A673 (cell line): ENCODE measurements around the gene RNF111. TPM values are rescaled to one million over a fixed set of nuclear protein-coding genes. Genes with fewer than 3 reads are reported as not detected.
A peak's percentile ranks its signal among the peaks of the same experiment; 100 is the strongest.

Experiments used
- BruUV-seq: library from RNA; stranded (reverse); fragments of 400-500 nt; replicated peaks from 2 replicates; lab custom pipeline; 2021; lab: Mats Ljungman, UMichigan
- CTCF ChIA-PET: fragments of 300-600 bp; sonication (Branson Sonifier 250); formaldehyde crosslinking; loops from one replicate; lab custom pipeline; 2022; ENCODE audit warnings: antibody characterized with exemption; lab: Charles Lee
- POLR2A ChIA-PET: fragments of 300-600 bp; sonication (Branson Sonifier 250); formaldehyde crosslinking; loops from one replicate; lab custom pipeline; 2022; ENCODE audit warnings: antibody characterized with exemption; ENCODE audit not compliant: low non-redundant PET; lab: Charles Lee
- DNase-seq: peaks from one replicate; pipeline ENCODE4 v3.0.0-alpha.2; 2015; ENCODE audit warnings: low spot score
- H3K27ac ChIP-seq: fragments of 200-600 bp; sonication (generic); 2 replicates; pipeline ENCODE4 v1.5.1; 2016; ENCODE audit warnings: mixed run types, low read depth, mild to moderate bottlenecking, mixed read lengths, antibody characterized with exemption, low read length; ENCODE audit not compliant: poor library complexity, severe bottlenecking
- H3K27me3 ChIP-seq: fragments of 200-600 bp; sonication (generic); replicated peaks from 2 replicates; pipeline ENCODE4 v1.6.1; 2017; ENCODE audit warnings: mixed run types, low read depth, mild to moderate bottlenecking, mixed read lengths, antibody characterized with exemption, low read length; ENCODE audit not compliant: insufficient read depth, poor library complexity
- H3K36me3 ChIP-seq: fragments of 200-600 bp; sonication (generic); 2 replicates; pipeline ENCODE4 v1.6.1; 2016; ENCODE audit warnings: mixed run types, mild to moderate bottlenecking, mixed read lengths, antibody characterized with exemption, low read length; ENCODE audit not compliant: insufficient read depth, poor library complexity, severe bottlenecking
- H3K4me1 ChIP-seq: fragments of 200-600 bp; sonication (generic); 2 replicates; pipeline ENCODE4 v1.6.1; 2017; ENCODE audit warnings: mixed run types, mild to moderate bottlenecking, mixed read lengths, antibody characterized with exemption, low read length; ENCODE audit not compliant: insufficient read depth, poor library complexity, severe bottlenecking
- H3K4me3 ChIP-seq: fragments of 200-600 bp; sonication (generic); 2 replicates; pipeline ENCODE4 v1.5.1; 2016; ENCODE audit warnings: low read depth, mixed run types, mild to moderate bottlenecking, mixed read lengths, low read length; ENCODE audit not compliant: poor library complexity, severe bottlenecking
- H3K9me3 ChIP-seq: fragments of 200-600 bp; sonication (generic); 2 replicates; pipeline ENCODE4 v1.6.1; 2016; ENCODE audit warnings: mixed run types, low read depth, mild to moderate bottlenecking, mixed read lengths, antibody characterized with exemption, low read length; ENCODE audit not compliant: poor library complexity, severe bottlenecking
- EZH2 ChIP-seq: fragments of 200-600 bp; sonication (generic); IDR thresholded peaks from 2 replicates; pipeline ENCODE4 v1.6.1; 2017; ENCODE audit warnings: borderline replicate concordance, low read depth, mild to moderate bottlenecking, mixed read lengths, antibody characterized with exemption, low read length; ENCODE audit not compliant: poor library complexity, severe bottlenecking
- intact Hi-C: fragments of 100-400 bp; cut with micrococcal nuclease; formaldehyde crosslinking; loops from one replicate; pipeline ENCODE4 v1.10.0; 2022; ENCODE audit not compliant: unreplicated experiment
- total RNA-seq: library from RNA; stranded (reverse); gene quantifications from 2 replicates; pipeline ENCODE4 v1.2.3, GENCODE V29; 2021
- TF ChIP-seq, protein P1 (sequence below): fragments of 300-800, 200-600 bp; sonication (generic); conservative IDR thresholded peaks from 2 replicates; pipeline ENCODE4 v1.5.1; 2017; ENCODE audit warnings: low read depth, mild to moderate bottlenecking, antibody characterized with exemption, low read length, moderate library complexity, mixed read lengths

Gene RNF111
- total RNA-seq, 1 experiment from 2014 or later = 34.4 TPM

DNA sequence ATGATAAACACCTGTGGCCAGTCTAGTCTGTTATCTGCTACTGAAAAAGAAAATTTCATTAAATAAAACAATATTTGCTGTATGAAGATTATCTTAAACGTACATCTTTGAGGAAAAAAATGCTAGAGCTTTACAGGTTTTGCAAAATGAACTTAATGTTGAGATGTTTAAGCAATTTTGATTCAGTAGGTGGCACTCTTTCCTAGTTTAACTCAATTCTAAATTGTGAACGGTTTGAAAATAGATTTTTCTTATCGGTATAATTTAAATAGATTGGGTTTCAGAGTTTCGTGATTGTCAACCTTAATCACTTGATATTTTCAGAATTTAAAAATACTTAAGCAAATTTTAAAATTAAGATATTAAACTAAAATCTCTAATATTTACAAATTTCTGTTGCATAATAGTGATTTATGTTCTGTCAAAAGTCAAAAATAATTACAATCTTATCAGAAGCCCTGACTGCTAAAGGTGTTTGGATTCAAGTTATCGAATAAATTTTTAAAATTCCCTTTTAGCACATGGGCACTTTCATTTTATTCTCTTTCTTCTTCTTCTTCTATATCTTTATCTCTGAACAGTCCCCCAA, 7.0 kb upstream of the RNF111 start:
- no peak overlapping the region for H3K4me3 ChIP-seq
- intact Hi-C loops = loop anchor here (2.0 to 10.0 kb wide), 2 partner anchors 124 to 512 kb away; partner anchors contain the start of gene CCNB2
- peak; percentile 60 for DNase-seq
- no peaks in the 10 kb centered on the region for H3K36me3 ChIP-seq
- no TSS peak for BruUV-seq
- H3K9me3 ChIP-seq = no peaks in the 10 kb centered on the region
- POLR2A ChIA-PET = interaction anchor here (0.6 kb wide), 1 partner anchor 285 kb away, joined by 4 read pairs; no protein-coding TSS in a partner anchor
- CTCF ChIA-PET = interaction anchor here (0.5 kb wide), 1 partner anchor 421 kb away, joined by 3 read pairs; no protein-coding TSS in a partner anchor
- H3K4me1 ChIP-seq = no peaks in the 10 kb centered on the region
- H3K27me3 ChIP-seq = no peaks in the 10 kb centered on the region
- TF ChIP-seq, protein P1, sequence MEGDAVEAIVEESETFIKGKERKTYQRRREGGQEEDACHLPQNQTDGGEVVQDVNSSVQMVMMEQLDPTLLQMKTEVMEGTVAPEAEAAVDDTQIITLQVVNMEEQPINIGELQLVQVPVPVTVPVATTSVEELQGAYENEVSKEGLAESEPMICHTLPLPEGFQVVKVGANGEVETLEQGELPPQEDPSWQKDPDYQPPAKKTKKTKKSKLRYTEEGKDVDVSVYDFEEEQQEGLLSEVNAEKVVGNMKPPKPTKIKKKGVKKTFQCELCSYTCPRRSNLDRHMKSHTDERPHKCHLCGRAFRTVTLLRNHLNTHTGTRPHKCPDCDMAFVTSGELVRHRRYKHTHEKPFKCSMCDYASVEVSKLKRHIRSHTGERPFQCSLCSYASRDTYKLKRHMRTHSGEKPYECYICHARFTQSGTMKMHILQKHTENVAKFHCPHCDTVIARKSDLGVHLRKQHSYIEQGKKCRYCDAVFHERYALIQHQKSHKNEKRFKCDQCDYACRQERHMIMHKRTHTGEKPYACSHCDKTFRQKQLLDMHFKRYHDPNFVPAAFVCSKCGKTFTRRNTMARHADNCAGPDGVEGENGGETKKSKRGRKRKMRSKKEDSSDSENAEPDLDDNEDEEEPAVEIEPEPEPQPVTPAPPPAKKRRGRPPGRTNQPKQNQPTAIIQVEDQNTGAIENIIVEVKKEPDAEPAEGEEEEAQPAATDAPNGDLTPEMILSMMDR = peak; percentile 62
- no peak for TF ChIP-seq EZH2
- no peak overlapping the region for H3K27ac ChIP-seq

GRCh38 chr15:58981808-58982475, 5.5 kb upstream of the RNF111 start:
- no TSS peak for BruUV-seq
- no peaks in the 10 kb centered on the region for H3K4me1 ChIP-seq
- DNase-seq = no peak
- TF ChIP-seq, protein P1 = no peak
- TF ChIP-seq EZH2 = no peak
- H3K4me3 ChIP-seq = no peak overlapping the region
- H3K27me3 ChIP-seq = no peaks in the 10 kb centered on the region
- no peak overlapping the region for H3K27ac ChIP-seq
- intact Hi-C loops = loop anchor here (2.0 to 10.0 kb wide), 2 partner anchors 123 to 511 kb away; partner anchors contain the start of gene CCNB2
- POLR2A ChIA-PET = no interaction called here
- CTCF ChIA-PET = no interaction called here
- no peaks in the 10 kb centered on the region for H3K9me3 ChIP-seq
- H3K36me3 ChIP-seq = no peaks in the 10 kb centered on the region

GRCh38 chr15:58983261-58983660, 4.2 kb upstream of the RNF111 start:
- Histone ChIP-seq H3K4me3 (no peak overlapping the region), H3K36me3 (no peaks in the 10 kb centered on the region), H3K9me3 (no peaks in the 10 kb centered on the region), H3K27me3 (no peaks in the 10 kb centered on the region), H3K4me1 (no peaks in the 10 kb centered on the region), H3K27ac (no peak overlapping the region)
- intact Hi-C loops = loop anchor here (10.0 kb wide), 1 partner anchor 122 kb away; the partner anchor contains the start of gene CCNB2
- CTCF ChIA-PET = no interaction called here
- no TSS peak for BruUV-seq
- POLR2A ChIA-PET = no interaction called here
- DNase-seq = no peak
- no peak for TF ChIP-seq EZH2
- TF ChIP-seq, protein P1 = no peak
